SK-N-SH treated with all-trans-retinoic acid at 6 μM for 48 hours (cell line): ENCODE measurements around the gene CLEC5A.

Experiments used
- ATAC-seq: fragments of 200-7000 bp; cut with Tn5 transposase; 3 replicates; pipeline ENCODE4 v1.9.1; 2020; ENCODE audit warnings: mild to moderate bottlenecking, moderate library complexity
- ARNTL ChIP-seq: fragments of 450-650 bp; formaldehyde crosslinking; IDR thresholded peaks from 2 replicates; pipeline ENCODE4 v1.5.0; 2020; ENCODE audit warnings: low read depth, mild to moderate bottlenecking, moderate library complexity, borderline replicate concordance
- BACH2 ChIP-seq: fragments of 250-450 bp; sonication (Bioruptor Pico); IDR thresholded peaks from 2 replicates; pipeline ENCODE4 v1.9.0; 2021; ENCODE audit warnings: mild to moderate bottlenecking, borderline replicate concordance
- CSDC2 ChIP-seq: fragments of 250-450 bp; sonication (Bioruptor Pico); IDR thresholded peaks from 2 replicates; pipeline ENCODE4 v1.5.0; 2020; ENCODE audit warnings: mild to moderate bottlenecking, moderate library complexity
- ESRRG ChIP-seq: fragments of 250-450 bp; sonication (Bioruptor Pico); IDR thresholded peaks from 2 replicates; pipeline ENCODE4 v1.6.1; 2021; ENCODE audit warnings: mild to moderate bottlenecking
- GLIS3 ChIP-seq: fragments of 250-450 bp; sonication (Bioruptor Pico); IDR thresholded peaks from 2 replicates; pipeline ENCODE4 v1.5.0; 2020; ENCODE audit warnings: mild to moderate bottlenecking, moderate library complexity
- ISL1 ChIP-seq: fragments of 250-450 bp; sonication (Bioruptor Pico); IDR thresholded peaks from 2 replicates; pipeline ENCODE4 v2.1.2; 2022; ENCODE audit warnings: mild to moderate bottlenecking, moderate library complexity
- OSR1 ChIP-seq: fragments of 250-450 bp; sonication (Bioruptor Pico); IDR thresholded peaks from 2 replicates; pipeline ENCODE4 v1.8.0; 2022; ENCODE audit warnings: moderate library complexity, mild to moderate bottlenecking, inconsistent platforms
- RARB ChIP-seq: fragments of 250-450 bp; sonication (Bioruptor Pico); IDR thresholded peaks from 2 replicates; pipeline ENCODE4 v1.8.0; 2021; ENCODE audit warnings: mild to moderate bottlenecking, moderate library complexity
- TOX ChIP-seq: fragments of 250-450 bp; sonication (Bioruptor Pico); IDR thresholded peaks from 2 replicates; pipeline ENCODE4 v1.8.0; 2021; ENCODE audit warnings: mild to moderate bottlenecking, moderate library complexity, borderline replicate concordance
- ZFP3 ChIP-seq: fragments of 250-450 bp; sonication (Bioruptor Pico); IDR thresholded peaks from 2 replicates; pipeline ENCODE4 v1.5.0; 2020; ENCODE audit warnings: mild to moderate bottlenecking, moderate library complexity
- ZFP30 ChIP-seq: fragments of 450-650 bp; formaldehyde crosslinking; IDR thresholded peaks from 2 replicates; pipeline ENCODE4 v1.5.0; 2022; ENCODE audit warnings: mild to moderate bottlenecking, moderate library complexity
- ZNF565 ChIP-seq: fragments of 450-650 bp; formaldehyde crosslinking; conservative IDR thresholded peaks from 2 replicates; pipeline ENCODE4 v1.5.0; 2020; ENCODE audit warnings: low read depth, mild to moderate bottlenecking, moderate library complexity
- ZNF70 ChIP-seq: fragments of 450-650 bp; formaldehyde crosslinking; IDR thresholded peaks from 2 replicates; pipeline ENCODE4 v1.5.0; 2020; ENCODE audit warnings: mild to moderate bottlenecking, moderate library complexity
- ZNF8 ChIP-seq: fragments of 450-650 bp; formaldehyde crosslinking; IDR thresholded peaks from 2 replicates; pipeline ENCODE4 v1.5.0; 2020; ENCODE audit warnings: mild to moderate bottlenecking, moderate library complexity
- TF ChIP-seq, protein P1 (sequence below): fragments of 250-450 bp; sonication (Bioruptor Pico); IDR thresholded peaks from 2 replicates; pipeline ENCODE4 v1.8.0; 2020; ENCODE audit warnings: mild to moderate bottlenecking, moderate library complexity, borderline replicate concordance
- TF ChIP-seq, protein P2 (sequence below): fragments of 250-450 bp; sonication (Bioruptor Pico); IDR thresholded peaks from 2 replicates; pipeline ENCODE4 v1.8.0; 2021; ENCODE audit warnings: low read depth, mild to moderate bottlenecking, moderate library complexity, borderline replicate concordance
- TF ChIP-seq, protein P3 (sequence below): fragments of 250-450 bp; sonication (Bioruptor Pico); IDR thresholded peaks from 2 replicates; pipeline ENCODE4 v1.5.1; 2020; ENCODE audit warnings: low read depth, mild to moderate bottlenecking, moderate library complexity
- TF ChIP-seq, protein P4 (sequence below): fragments of 250-450 bp; sonication (Bioruptor Pico); IDR thresholded peaks from 2 replicates; pipeline ENCODE4 v1.5.0; 2020; ENCODE audit warnings: mild to moderate bottlenecking, moderate library complexity
- TF ChIP-seq, protein P5 (sequence below): fragments of 250-450 bp; sonication (Bioruptor Pico); IDR thresholded peaks from 2 replicates; pipeline ENCODE4 v1.5.1; 2021; ENCODE audit warnings: mild to moderate bottlenecking, moderate library complexity

Gene CLEC5A

DNA sequence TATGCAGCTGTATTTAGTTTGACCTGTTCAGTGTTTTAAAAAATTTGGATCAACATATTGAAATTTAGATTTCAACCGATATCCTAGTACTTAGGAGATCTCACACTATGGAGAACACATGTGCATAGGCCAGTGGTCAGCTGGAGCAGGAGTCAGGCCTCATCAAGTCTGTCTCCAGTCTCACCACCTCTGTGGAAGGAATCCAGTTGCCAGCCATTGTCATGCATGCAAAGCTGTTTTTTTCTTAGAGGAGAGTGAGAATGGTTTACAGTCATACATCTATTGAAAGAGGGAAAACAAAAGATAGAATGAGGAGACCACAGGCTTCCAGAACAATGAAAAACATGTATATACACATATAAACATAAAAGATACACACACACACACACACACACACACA, 7.6 kb upstream of the CLEC5A start:
- ATAC-seq = no peak
- TF ChIP-seq ARNTL (CRISPR knock-in tag) = no peak
- TF ChIP-seq OSR1 (CRISPR knock-in tag) = no peak
- TF ChIP-seq TOX (CRISPR knock-in tag) = no peak
- no peak for TF ChIP-seq RARB (CRISPR knock-in tag)
- no peak for TF ChIP-seq ZFP30 (CRISPR knock-in tag)
- TF ChIP-seq ZNF565 = no peak
- no peak for TF ChIP-seq ZNF8 (CRISPR knock-in tag)
- TF ChIP-seq, protein P1, sequence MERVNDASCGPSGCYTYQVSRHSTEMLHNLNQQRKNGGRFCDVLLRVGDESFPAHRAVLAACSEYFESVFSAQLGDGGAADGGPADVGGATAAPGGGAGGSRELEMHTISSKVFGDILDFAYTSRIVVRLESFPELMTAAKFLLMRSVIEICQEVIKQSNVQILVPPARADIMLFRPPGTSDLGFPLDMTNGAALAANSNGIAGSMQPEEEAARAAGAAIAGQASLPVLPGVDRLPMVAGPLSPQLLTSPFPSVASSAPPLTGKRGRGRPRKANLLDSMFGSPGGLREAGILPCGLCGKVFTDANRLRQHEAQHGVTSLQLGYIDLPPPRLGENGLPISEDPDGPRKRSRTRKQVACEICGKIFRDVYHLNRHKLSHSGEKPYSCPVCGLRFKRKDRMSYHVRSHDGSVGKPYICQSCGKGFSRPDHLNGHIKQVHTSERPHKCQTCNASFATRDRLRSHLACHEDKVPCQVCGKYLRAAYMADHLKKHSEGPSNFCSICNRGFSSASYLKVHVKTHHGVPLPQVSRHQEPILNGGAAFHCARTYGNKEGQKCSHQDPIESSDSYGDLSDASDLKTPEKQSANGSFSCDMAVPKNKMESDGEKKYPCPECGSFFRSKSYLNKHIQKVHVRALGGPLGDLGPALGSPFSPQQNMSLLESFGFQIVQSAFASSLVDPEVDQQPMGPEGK (CRISPR knock-in tag) = no peak
- no peak for TF ChIP-seq CSDC2 (CRISPR knock-in tag)
- TF ChIP-seq ESRRG (CRISPR knock-in tag) = no peak
- TF ChIP-seq, protein P2, sequence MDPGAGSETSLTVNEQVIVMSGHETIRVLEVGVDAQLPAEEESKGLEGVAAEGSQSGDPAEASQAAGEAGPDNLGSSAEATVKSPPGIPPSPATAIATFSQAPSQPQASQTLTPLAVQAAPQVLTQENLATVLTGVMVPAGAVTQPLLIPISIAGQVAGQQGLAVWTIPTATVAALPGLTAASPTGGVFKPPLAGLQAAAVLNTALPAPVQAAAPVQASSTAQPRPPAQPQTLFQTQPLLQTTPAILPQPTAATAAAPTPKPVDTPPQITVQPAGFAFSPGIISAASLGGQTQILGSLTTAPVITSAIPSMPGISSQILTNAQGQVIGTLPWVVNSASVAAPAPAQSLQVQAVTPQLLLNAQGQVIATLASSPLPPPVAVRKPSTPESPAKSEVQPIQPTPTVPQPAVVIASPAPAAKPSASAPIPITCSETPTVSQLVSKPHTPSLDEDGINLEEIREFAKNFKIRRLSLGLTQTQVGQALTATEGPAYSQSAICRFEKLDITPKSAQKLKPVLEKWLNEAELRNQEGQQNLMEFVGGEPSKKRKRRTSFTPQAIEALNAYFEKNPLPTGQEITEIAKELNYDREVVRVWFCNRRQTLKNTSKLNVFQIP = no peak

DNA sequence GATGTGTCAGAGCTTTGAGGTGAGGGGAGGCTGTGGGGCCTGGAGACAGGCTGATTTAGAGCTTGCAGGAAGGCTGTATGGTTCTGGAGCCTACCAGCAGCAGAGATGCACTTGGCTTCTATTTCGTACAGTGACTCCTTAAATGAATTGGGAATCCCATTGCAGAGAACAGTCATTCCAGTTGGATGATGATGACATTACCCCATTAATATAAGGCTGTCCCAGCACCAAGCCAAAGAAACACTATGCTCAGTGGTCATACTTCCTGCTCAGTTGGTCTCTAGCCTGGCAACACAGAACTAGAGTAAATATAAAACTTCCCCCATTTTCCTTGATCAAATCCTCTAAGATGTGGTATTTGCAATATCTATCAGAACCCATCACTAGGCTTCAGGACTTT, 5.7 kb upstream of the CLEC5A start:
- ATAC-seq = no peak
- no peak for TF ChIP-seq ZNF565
- no peak for TF ChIP-seq CSDC2 (CRISPR knock-in tag)
- TF ChIP-seq, protein P3, sequence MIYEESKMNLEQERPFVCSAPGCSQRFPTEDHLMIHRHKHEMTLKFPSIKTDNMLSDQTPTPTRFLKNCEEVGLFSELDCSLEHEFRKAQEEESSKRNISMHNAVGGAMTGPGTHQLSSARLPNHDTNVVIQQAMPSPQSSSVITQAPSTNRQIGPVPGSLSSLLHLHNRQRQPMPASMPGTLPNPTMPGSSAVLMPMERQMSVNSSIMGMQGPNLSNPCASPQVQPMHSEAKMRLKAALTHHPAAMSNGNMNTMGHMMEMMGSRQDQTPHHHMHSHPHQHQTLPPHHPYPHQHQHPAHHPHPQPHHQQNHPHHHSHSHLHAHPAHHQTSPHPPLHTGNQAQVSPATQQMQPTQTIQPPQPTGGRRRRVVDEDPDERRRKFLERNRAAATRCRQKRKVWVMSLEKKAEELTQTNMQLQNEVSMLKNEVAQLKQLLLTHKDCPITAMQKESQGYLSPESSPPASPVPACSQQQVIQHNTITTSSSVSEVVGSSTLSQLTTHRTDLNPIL (CRISPR knock-in tag) = no peak
- no peak for TF ChIP-seq ISL1
- no peak for TF ChIP-seq ZFP3 (CRISPR knock-in tag)
- no peak for TF ChIP-seq ZNF70 (CRISPR knock-in tag)
- no peak for TF ChIP-seq ESRRG (CRISPR knock-in tag)
- TF ChIP-seq, protein P1 (CRISPR knock-in tag) = no peak
- no peak for TF ChIP-seq ZNF8 (CRISPR knock-in tag)
- no peak for TF ChIP-seq ARNTL (CRISPR knock-in tag)
- TF ChIP-seq, protein P4, sequence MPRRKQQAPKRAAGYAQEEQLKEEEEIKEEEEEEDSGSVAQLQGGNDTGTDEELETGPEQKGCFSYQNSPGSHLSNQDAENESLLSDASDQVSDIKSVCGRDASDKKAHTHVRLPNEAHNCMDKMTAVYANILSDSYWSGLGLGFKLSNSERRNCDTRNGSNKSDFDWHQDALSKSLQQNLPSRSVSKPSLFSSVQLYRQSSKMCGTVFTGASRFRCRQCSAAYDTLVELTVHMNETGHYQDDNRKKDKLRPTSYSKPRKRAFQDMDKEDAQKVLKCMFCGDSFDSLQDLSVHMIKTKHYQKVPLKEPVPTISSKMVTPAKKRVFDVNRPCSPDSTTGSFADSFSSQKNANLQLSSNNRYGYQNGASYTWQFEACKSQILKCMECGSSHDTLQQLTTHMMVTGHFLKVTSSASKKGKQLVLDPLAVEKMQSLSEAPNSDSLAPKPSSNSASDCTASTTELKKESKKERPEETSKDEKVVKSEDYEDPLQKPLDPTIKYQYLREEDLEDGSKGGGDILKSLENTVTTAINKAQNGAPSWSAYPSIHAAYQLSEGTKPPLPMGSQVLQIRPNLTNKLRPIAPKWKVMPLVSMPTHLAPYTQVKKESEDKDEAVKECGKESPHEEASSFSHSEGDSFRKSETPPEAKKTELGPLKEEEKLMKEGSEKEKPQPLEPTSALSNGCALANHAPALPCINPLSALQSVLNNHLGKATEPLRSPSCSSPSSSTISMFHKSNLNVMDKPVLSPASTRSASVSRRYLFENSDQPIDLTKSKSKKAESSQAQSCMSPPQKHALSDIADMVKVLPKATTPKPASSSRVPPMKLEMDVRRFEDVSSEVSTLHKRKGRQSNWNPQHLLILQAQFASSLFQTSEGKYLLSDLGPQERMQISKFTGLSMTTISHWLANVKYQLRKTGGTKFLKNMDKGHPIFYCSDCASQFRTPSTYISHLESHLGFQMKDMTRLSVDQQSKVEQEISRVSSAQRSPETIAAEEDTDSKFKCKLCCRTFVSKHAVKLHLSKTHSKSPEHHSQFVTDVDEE = no peak
- TF ChIP-seq, protein P2 = no peak
- no peak for TF ChIP-seq ZFP30 (CRISPR knock-in tag)
- TF ChIP-seq TOX (CRISPR knock-in tag) = no peak
- TF ChIP-seq, all 23 proteins: peak for 0

DNA sequence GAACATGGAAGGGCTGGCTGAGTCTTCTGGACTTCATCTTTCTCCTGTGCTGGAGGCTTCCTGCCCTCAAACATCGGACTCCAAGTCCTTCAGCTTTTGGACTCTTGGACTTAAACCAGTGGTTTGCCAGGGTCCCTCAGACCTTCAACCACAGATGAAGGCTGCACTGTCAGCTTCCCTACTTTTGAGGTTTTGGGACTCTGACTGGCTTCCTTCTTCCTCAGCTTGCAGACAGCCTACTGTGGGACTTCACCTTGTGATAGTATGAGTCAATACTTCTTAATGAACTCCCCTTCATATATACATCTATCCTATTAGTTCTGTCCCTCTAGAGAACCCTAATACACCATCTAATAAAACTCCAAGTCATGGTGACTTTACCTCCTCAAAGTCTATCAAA, 4.0 kb upstream of the CLEC5A start:
- no peak for ATAC-seq
- TF ChIP-seq ZFP30 (CRISPR knock-in tag) = no peak

DNA sequence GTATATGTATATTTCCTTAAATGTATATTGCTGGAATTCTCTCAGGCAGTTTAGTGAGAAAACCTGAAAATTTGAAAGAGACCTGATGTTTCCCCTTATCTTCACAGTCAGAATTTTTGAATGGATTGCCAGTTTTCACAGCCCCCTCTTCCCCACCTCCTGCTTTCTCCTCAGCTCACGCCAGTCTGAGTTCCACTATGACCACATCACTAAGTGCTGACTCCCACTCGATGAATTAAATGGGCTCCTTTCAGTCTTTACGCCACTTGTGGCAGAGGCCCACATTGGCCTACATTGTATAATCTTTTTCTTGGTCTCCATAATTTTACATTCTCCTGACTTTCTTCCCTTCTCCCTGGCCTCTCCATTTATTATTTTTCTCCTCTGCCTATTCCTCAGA, 3.1 kb upstream of the CLEC5A start:
- no peak for ATAC-seq
- TF ChIP-seq ZNF565 (no peak), GLIS3 (no peak), ZFP30 (CRISPR knock-in tag) (no peak), ZNF8 (CRISPR knock-in tag) (no peak), ZNF70 (CRISPR knock-in tag) (no peak), OSR1 (CRISPR knock-in tag) (no peak), RARB (CRISPR knock-in tag) (no peak), BACH2 (CRISPR knock-in tag) (no peak), ESRRG (CRISPR knock-in tag) (no peak)
- TF ChIP-seq, protein P5, sequence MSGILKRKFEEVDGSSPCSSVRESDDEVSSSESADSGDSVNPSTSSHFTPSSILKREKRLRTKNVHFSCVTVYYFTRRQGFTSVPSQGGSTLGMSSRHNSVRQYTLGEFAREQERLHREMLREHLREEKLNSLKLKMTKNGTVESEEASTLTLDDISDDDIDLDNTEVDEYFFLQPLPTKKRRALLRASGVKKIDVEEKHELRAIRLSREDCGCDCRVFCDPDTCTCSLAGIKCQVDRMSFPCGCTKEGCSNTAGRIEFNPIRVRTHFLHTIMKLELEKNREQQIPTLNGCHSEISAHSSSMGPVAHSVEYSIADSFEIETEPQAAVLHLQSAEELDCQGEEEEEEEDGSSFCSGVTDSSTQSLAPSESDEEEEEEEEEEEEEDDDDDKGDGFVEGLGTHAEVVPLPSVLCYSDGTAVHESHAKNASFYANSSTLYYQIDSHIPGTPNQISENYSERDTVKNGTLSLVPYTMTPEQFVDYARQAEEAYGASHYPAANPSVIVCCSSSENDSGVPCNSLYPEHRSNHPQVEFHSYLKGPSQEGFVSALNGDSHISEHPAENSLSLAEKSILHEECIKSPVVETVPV (CRISPR knock-in tag) = no peak
- TF ChIP-seq, protein P1 (CRISPR knock-in tag) = no peak
